Stomach (tissue), 4 donors: ENCODE measurements around the gene SS18.

Experiments
- CTCF ChIP-seq, 7 experiments: fragments of 450-650 bp in 4 of 7; fragments of 200-600 bp in 3 of 7; sonication (generic) in 3 of 7; IDR thresholded peaks; one replicate each; pipeline ENCODE4 v1.5.1; 2016 to 2019; ENCODE audit warnings: antibody characterized with exemption in 7 of 7, control low read depth in 2 of 7, mild to moderate bottlenecking in 1 of 7
- POLR2AphosphoS5 ChIP-seq, 3 donors: sonication (generic); formaldehyde crosslinking; IDR thresholded peaks; one replicate each; pipeline ENCODE4 v1.6.1; 2016; ENCODE audit warnings: antibody characterized with exemption in 3 of 3

DNA sequence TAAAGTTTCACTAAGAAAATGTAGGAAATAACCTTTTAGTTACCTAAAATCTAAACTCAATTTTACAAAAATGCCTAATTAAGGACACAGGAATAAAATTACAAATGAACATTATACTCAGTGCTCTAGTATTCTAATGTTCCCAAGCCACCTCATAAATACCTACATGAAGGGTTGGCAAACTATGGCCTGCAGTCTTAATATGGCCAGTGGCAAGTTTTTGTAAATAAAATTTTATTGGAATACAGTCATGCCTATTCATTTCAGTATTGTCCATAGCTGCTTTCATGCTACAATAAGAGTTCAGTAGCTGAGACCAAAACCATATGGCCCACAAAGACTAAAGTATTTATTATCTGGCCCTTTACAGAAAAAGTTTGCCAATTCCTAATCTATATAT lies 53.8 kb downstream of the SS18 start:
- TF ChIP-seq CTCF (IDR thresholded peaks at IDR 0.05) (no peak), POLR2AphosphoS5 (IDR thresholded peaks at IDR 0.05) (no peak)
